OCI-LY3 (cell line): ENCODE data around the gene ST14.

Experiments
- H2AFZ ChIP-seq: fragments of 200-600, 300-600 bp; shearing (Covaris generic); 2 replicates; pipeline ENCODE4 v1.6.0; 2014; ENCODE audit warnings: antibody characterized with exemption, low read depth, low read length
- H3K27ac ChIP-seq: fragments of 200-600, 300-600 bp; sonication (generic); 2 replicates; pipeline ENCODE4 v1.5.1; 2014; ENCODE audit warnings: mild to moderate bottlenecking, low read length, moderate library complexity, mixed read lengths
- H3K27me3 ChIP-seq: fragments of 200-600, 300-600 bp; sonication (generic); 2 replicates; pipeline ENCODE4 v1.6.1; 2014; ENCODE audit warnings: low read depth, low read length, mixed read lengths
- H3K36me3 ChIP-seq: fragments of 200-600, 300-600 bp; sonication (generic); replicated peaks from 2 replicates; pipeline ENCODE3; 2014; ENCODE audit warnings: low read depth, low read length, mixed read lengths
- H3K4me1 ChIP-seq: fragments of 300-600, 200-600 bp; sonication (generic); 2 replicates; pipeline ENCODE4 v1.6.1; 2014; ENCODE audit warnings: low read length, mixed read lengths
- H3K4me2 ChIP-seq: fragments of 200-600, 300-600 bp; sonication (generic); 2 replicates; pipeline ENCODE4 v1.6.1; 2014; ENCODE audit warnings: low read length, mixed read lengths
- H3K4me3 ChIP-seq: fragments of 300-600, 200-600 bp; sonication (generic); 2 replicates; pipeline ENCODE4 v1.5.1; 2014; ENCODE audit warnings: antibody characterized with exemption, mild to moderate bottlenecking, low read length, moderate library complexity
- H3K79me2 ChIP-seq: fragments of 300-600, 200-600 bp; shearing (Covaris generic); 2 replicates; pipeline ENCODE4 v1.6.1; 2014; ENCODE audit warnings: mild to moderate bottlenecking, low read length, mixed read lengths
- H3K9ac ChIP-seq: fragments of 300-600, 200-600 bp; shearing (Covaris generic); 2 replicates; pipeline ENCODE4 v1.6.0; 2014; ENCODE audit warnings: mild to moderate bottlenecking, low read length, moderate library complexity
- H3K9me3 ChIP-seq: fragments of 200-600, 300-600 bp; shearing (Covaris generic); 2 replicates; pipeline ENCODE4 v1.6.1; 2014; ENCODE audit warnings: low read length, mixed read lengths; ENCODE audit not compliant: insufficient read depth
- H4K20me1 ChIP-seq: fragments of 200-600, 300-600 bp; sonication (generic); 2 replicates; pipeline ENCODE4 v1.6.1; 2016; ENCODE audit warnings: low read length, mixed read lengths; ENCODE audit not compliant: insufficient read depth
- EZH2phosphoT487 ChIP-seq: fragments of 200-600 bp; shearing (Covaris generic); IDR thresholded peaks from 2 replicates; pipeline ENCODE4 v1.6.1; 2018; ENCODE audit warnings: antibody characterized with exemption, mixed run types, low read depth
- TF ChIP-seq, protein P1 (sequence below): fragments of 200-600, 300-600 bp; sonication (generic); IDR thresholded peaks from 2 replicates; pipeline ENCODE4 v1.5.1; 2014; ENCODE audit warnings: antibody characterized with exemption, low read length, low read depth

The ST14 gene

DNA sequence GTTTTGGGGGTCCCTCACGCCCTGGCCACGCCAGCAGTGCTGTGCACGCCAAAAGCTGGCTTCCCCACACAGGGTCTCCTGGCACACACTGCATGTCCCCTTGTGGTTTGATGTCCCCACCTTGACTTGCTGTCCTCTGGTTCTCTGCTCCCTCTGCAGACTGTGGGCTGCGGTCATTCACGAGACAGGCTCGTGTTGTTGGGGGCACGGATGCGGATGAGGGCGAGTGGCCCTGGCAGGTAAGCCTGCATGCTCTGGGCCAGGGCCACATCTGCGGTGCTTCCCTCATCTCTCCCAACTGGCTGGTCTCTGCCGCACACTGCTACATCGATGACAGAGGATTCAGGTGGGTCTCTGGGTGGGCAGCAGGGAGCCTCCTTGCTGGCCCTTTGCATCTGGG, 40.2 kb downstream of the ST14 start:
- Histone ChIP-seq H3K9ac (no peak overlapping the region), H3K4me2 (no peak overlapping the region), H3K79me2 (no peaks in the 10 kb centered on the region), H3K4me1 (peaks cover 34% of the 10 kb centered on the region), H4K20me1 (no peaks in the 10 kb centered on the region), H3K27ac (no peak overlapping the region), H3K27me3 (no peaks in the 10 kb centered on the region), H2AFZ (no peak overlapping the region), H3K4me3 (no peak overlapping the region), H3K9me3 (no peaks in the 10 kb centered on the region), H3K36me3 (peaks cover 52% of the 10 kb centered on the region)
- TF ChIP-seq, protein P1, sequence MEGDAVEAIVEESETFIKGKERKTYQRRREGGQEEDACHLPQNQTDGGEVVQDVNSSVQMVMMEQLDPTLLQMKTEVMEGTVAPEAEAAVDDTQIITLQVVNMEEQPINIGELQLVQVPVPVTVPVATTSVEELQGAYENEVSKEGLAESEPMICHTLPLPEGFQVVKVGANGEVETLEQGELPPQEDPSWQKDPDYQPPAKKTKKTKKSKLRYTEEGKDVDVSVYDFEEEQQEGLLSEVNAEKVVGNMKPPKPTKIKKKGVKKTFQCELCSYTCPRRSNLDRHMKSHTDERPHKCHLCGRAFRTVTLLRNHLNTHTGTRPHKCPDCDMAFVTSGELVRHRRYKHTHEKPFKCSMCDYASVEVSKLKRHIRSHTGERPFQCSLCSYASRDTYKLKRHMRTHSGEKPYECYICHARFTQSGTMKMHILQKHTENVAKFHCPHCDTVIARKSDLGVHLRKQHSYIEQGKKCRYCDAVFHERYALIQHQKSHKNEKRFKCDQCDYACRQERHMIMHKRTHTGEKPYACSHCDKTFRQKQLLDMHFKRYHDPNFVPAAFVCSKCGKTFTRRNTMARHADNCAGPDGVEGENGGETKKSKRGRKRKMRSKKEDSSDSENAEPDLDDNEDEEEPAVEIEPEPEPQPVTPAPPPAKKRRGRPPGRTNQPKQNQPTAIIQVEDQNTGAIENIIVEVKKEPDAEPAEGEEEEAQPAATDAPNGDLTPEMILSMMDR = no peak
- TF ChIP-seq EZH2phosphoT487 = no peak

DNA sequence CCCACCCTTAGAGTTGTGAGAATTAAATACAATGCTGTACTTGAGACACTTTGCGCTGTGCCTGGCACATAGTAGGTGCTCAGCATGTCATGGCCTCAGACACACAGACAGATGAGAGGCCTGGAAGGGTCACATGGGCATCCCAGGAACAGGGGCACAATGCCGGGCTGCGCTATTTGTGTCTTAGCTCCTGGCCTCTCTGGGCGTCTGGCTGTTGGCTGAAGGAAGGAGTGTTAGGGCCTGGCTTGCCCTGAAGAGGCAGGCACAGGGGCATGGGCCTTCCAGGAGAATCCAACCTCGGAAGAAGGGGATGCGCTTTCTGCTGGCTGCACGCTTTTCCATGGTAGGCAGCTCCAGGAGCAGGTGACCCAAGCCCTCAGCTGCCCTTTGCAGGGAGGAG, 41.4 kb downstream of the ST14 start:
- no peak overlapping the region for H3K9ac ChIP-seq
- H2AFZ ChIP-seq = no peak overlapping the region
- no peaks in the 10 kb centered on the region for H3K79me2 ChIP-seq
- TF ChIP-seq EZH2phosphoT487 = no peak
- TF ChIP-seq, protein P1 = no peak
- H3K36me3 ChIP-seq = peaks cover 54% of the 10 kb centered on the region
- no peak overlapping the region for H3K4me3 ChIP-seq
- no peak overlapping the region for H3K27ac ChIP-seq
- peaks cover 46% of the 10 kb centered on the region for H3K4me1 ChIP-seq
- no peak overlapping the region for H3K4me2 ChIP-seq
- H4K20me1 ChIP-seq = no peaks in the 10 kb centered on the region
- H3K27me3 ChIP-seq = no peaks in the 10 kb centered on the region
- no peaks in the 10 kb centered on the region for H3K9me3 ChIP-seq

DNA sequence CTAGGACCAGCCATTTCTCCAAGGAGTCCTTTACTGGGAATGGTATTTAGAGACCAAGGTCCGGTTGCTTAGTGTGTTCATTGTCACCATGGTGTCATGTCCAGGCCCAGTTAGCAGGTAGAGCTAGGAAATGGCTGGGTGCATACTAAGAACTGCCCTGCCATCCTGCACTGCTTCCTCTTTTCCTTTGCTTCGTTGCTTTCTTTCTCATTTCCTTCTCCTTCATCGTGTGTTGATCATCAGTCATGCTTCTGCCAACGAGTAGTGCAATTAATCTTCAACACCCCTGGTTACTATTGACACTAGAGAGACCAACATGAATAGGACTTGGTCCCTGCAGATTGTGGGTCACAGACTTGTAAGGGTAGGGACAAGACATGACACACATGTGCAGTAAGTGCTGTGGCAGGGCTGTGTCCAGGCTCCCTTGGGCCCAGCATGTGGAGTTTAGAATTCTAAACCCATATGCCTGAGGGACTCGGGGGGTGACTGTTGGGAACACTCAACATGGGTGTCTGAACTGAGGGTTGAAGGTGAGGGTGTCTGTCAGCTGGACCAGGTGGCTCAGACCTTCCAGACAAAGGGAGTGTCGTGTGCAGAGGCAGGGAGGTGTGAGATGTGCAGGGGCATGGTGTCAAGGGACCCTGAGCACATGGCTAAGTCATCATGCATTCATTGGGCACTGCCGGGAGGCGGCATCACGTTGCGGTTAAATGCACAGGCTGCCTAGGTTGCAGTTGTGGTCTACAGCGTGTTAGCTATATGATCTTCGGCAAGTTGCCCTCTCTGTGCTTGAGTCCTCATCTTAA, 42.6 kb downstream of the ST14 start:
- peak overlapping the region; percentile 18; the same call in 1 of the 2 replicates for H3K9ac ChIP-seq
- H4K20me1 ChIP-seq = no peaks in the 10 kb centered on the region
- H2AFZ ChIP-seq = no peak overlapping the region
- H3K27ac ChIP-seq = peak overlapping the region; percentile 79
- no peak for TF ChIP-seq EZH2phosphoT487
- TF ChIP-seq, protein P1 = no peak
- peak overlapping the region; percentile 53 for H3K4me2 ChIP-seq
- H3K4me3 ChIP-seq = peak overlapping the region; percentile 11; the same call in 1 of the 2 replicates
- H3K9me3 ChIP-seq = no peaks in the 10 kb centered on the region
- peaks cover 55% of the 10 kb centered on the region for H3K4me1 ChIP-seq
- no peaks in the 10 kb centered on the region for H3K27me3 ChIP-seq
- H3K36me3 ChIP-seq = peaks cover 50% of the 10 kb centered on the region
- H3K79me2 ChIP-seq = no peaks in the 10 kb centered on the region

DNA sequence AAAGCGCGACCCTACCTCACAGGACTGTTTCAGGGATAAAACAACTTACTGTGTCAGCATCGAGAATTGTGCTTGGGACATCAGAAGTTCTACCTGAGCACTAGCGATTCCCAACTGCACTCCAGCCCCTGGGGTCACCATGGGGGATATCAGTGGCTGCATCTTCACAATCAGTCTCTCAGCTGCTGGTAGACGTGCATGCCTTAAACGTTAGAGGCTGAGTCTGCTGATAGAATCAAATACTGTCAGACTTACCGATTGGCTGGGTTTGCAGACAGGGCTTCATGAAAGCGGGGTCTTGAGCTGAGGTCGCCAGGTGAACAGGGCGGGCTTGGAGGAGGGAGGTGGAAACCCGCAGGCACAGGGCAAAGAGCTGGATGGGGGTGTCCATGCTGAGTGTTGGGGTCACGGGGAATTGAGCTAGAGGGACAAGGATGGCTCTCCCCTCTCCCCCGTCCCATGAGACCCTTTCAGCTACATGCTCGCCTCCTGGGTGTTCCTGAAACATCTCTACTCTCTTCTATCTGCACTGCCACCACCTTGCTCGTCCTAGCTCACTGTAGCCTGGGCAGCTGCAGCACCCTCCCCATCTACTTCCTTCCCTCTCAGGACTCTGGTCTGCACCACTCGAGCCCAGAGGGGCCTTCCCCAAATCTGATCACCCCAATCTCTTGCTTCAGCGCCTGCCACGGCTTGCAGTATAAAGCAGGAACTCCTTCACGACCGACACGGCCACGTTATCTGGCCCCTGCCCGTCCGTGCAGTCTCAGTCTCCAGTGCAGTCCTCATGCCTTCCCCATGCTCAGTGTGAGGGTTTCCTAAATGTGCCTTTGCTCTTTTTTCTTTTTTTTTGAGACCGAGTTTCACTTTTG, 43.5 kb downstream of the ST14 start:
- Histone ChIP-seq H3K36me3 (peaks cover 51% of the 10 kb centered on the region), H3K27ac (peak overlapping the region; percentile 79), H3K4me2 (peak overlapping the region; percentile 53), H3K4me1 (peaks cover 55% of the 10 kb centered on the region), H2AFZ (no peak overlapping the region), H3K79me2 (no peaks in the 10 kb centered on the region), H3K9me3 (no peaks in the 10 kb centered on the region), H3K4me3 (peak overlapping the region; percentile 8; the same call in 1 of the 2 replicates), H3K9ac (peak overlapping the region; percentile 23; the same call in 1 of the 2 replicates), H4K20me1 (no peaks in the 10 kb centered on the region), H3K27me3 (no peaks in the 10 kb centered on the region)
- TF ChIP-seq EZH2phosphoT487 = no peak
- TF ChIP-seq, protein P1 = no peak
